Astrocyte (in vitro differentiated cells and primary cell): ENCODE measurements around the gene CTTN. TPM values are rescaled to one million over a fixed set of nuclear protein-coding genes. Genes with fewer than 3 reads are reported as not detected.

Source experiments
- DNase-seq: peaks from one replicate; pipeline ENCODE4 v3.0.0-alpha.2; 2010; ENCODE audit warnings: low read depth
- FAIRE-seq: peaks from 2 replicates; lab custom pipeline; 2011; peaks lifted over from hg19 to GRCh38; lab: Jason Lieb, UNC
- H2AFZ ChIP-seq: 2 replicates; pipeline ENCODE4 v1.6.0; 2012; ENCODE audit warnings: low read depth, low read length, inconsistent platforms
- H3K27ac ChIP-seq: 2 replicates; pipeline ENCODE4 v1.5.1; 2011; ENCODE audit warnings: low read depth, low read length, inconsistent platforms
- H3K27me3 ChIP-seq: 2 replicates; pipeline ENCODE4 v1.6.0; 2011; ENCODE audit warnings: low read length, inconsistent platforms; ENCODE audit not compliant: insufficient read depth
- H3K36me3 ChIP-seq: 2 replicates; pipeline ENCODE4 v1.5.1; 2011; ENCODE audit warnings: low read length, inconsistent platforms; ENCODE audit not compliant: insufficient read depth
- H3K4me1 ChIP-seq: 2 replicates; pipeline ENCODE4 v1.5.1; 2011; ENCODE audit warnings: low read length, inconsistent platforms; ENCODE audit not compliant: insufficient read depth
- H3K4me2 ChIP-seq: 2 replicates; pipeline ENCODE4 v1.6.0; 2012; ENCODE audit warnings: low read length, inconsistent platforms
- H3K4me3 ChIP-seq: 2 replicates; pipeline ENCODE4 v1.5.1; 2011; ENCODE audit warnings: low read depth, mild to moderate bottlenecking, low read length, inconsistent platforms; ENCODE audit not compliant: insufficient read depth
- H3K79me2 ChIP-seq: 2 replicates; pipeline ENCODE4 v1.6.0; 2012; ENCODE audit warnings: mild to moderate bottlenecking, low read length, inconsistent platforms; ENCODE audit not compliant: insufficient read depth
- H3K9ac ChIP-seq: 2 replicates; pipeline ENCODE4 v1.6.0; 2012; ENCODE audit warnings: mild to moderate bottlenecking, low read length, inconsistent platforms
- H3K9me3 ChIP-seq: 2 replicates; pipeline ENCODE4 v1.5.1; 2012; ENCODE audit warnings: low read depth, mild to moderate bottlenecking, low read length, inconsistent platforms; ENCODE audit not compliant: insufficient read depth
- H4K20me1 ChIP-seq: 2 replicates; pipeline ENCODE4 v1.6.0; 2012; ENCODE audit warnings: low read length, inconsistent platforms; ENCODE audit not compliant: insufficient read depth
- H3K27ac Mint-ChIP-seq: one replicate; pipeline ENCODE4 v1.8.0; 2021; ENCODE audit warnings: mild to moderate bottlenecking, mixed read lengths; ENCODE audit not compliant: unreplicated experiment
- H3K27me3 Mint-ChIP-seq: one replicate; pipeline ENCODE4 v1.8.0; 2021; ENCODE audit warnings: low read depth, mixed read lengths; ENCODE audit not compliant: unreplicated experiment
- H3K36me3 Mint-ChIP-seq: one replicate; pipeline ENCODE4 v1.8.0; 2021; ENCODE audit warnings: low read depth, mixed read lengths; ENCODE audit not compliant: unreplicated experiment
- H3K4me1 Mint-ChIP-seq: one replicate; pipeline ENCODE4 v1.8.0; 2021; ENCODE audit warnings: low read depth, mixed read lengths; ENCODE audit not compliant: unreplicated experiment
- H3K4me3 Mint-ChIP-seq: one replicate; pipeline ENCODE4 v1.8.0; 2021; ENCODE audit warnings: mild to moderate bottlenecking, moderate library complexity, mixed read lengths; ENCODE audit not compliant: unreplicated experiment
- H3K9me3 Mint-ChIP-seq: one replicate; pipeline ENCODE4 v1.8.0; 2021; ENCODE audit warnings: mild to moderate bottlenecking, mixed read lengths; ENCODE audit not compliant: unreplicated experiment
- CTCF ChIP-seq: IDR thresholded peaks from 2 replicates; pipeline ENCODE4 v1.5.1; 2011; ENCODE audit warnings: low read depth, mild to moderate bottlenecking, inconsistent platforms, low read length, moderate library complexity; ENCODE audit not compliant: insufficient read depth
- EZH2 ChIP-seq: IDR thresholded peaks from 2 replicates; pipeline ENCODE4 v1.6.1; 2012; ENCODE audit warnings: mild to moderate bottlenecking, low read length, inconsistent platforms; ENCODE audit not compliant: insufficient read depth
- total RNA-seq: library from RNA; stranded (reverse); gene quantifications from 2 replicates; pipeline ENCODE4 v1.2.1, GENCODE V29; 2021

Gene CTTN
- total RNA-seq, 1 donor from 2014 or later, result 344 TPM

- Histone ChIP-seq H3K9me3 (no peaks in the 10 kb centered on the region), H4K20me1 (peaks cover 34% of the 10 kb centered on the region), H3K4me1 (no peaks in the 10 kb centered on the region), H3K9ac (no peak overlapping the region), H3K4me2 (no peak overlapping the region), H3K4me3 (no peak overlapping the region), H3K79me2 (no peaks in the 10 kb centered on the region), H3K27me3 (no peaks in the 10 kb centered on the region), H2AFZ (no peak overlapping the region), H3K27ac (no peak overlapping the region), H3K36me3 (peaks cover 55% of the 10 kb centered on the region)
- H3K36me3 Mint-ChIP-seq, result peaks cover 14% of the 10 kb centered on the region
- H3K9me3 Mint-ChIP-seq, result no peaks in the 10 kb centered on the region
- TF ChIP-seq CTCF (no peak), EZH2 (no peak)
- H3K4me1 Mint-ChIP-seq, result no peaks in the 10 kb centered on the region
- DNase-seq, result no peak
- no peak overlapping the region for H3K4me3 Mint-ChIP-seq
- no peaks in the 10 kb centered on the region for H3K27me3 Mint-ChIP-seq
- FAIRE-seq, result no peak
- H3K27ac Mint-ChIP-seq, result no peak overlapping the region
Observed at GRCh38 chr11:70353900-70354568, 44.3 kb upstream of the CTTN start.

GRCh38 chr11:70354629-70355028, 43.7 kb upstream of the CTTN start:
- Histone ChIP-seq H3K4me3 (no peak overlapping the region), H3K4me1 (no peaks in the 10 kb centered on the region), H3K9ac (no peak overlapping the region), H3K36me3 (peaks cover 52% of the 10 kb centered on the region), H3K27ac (no peak overlapping the region), H4K20me1 (peaks cover 34% of the 10 kb centered on the region), H3K4me2 (no peak overlapping the region), H3K9me3 (no peaks in the 10 kb centered on the region), H2AFZ (no peak overlapping the region), H3K27me3 (no peaks in the 10 kb centered on the region), H3K79me2 (no peaks in the 10 kb centered on the region)
- FAIRE-seq (no peak), DNase-seq (no peak)
- Mint-ChIP-seq H3K27me3 (no peaks in the 10 kb centered on the region), H3K27ac (no peak overlapping the region), H3K4me3 (no peak overlapping the region), H3K9me3 (no peaks in the 10 kb centered on the region), H3K36me3 (peaks cover 16% of the 10 kb centered on the region), H3K4me1 (no peaks in the 10 kb centered on the region)
- TF ChIP-seq CTCF, result no peak
- no peak for TF ChIP-seq EZH2

- no peak overlapping the region for H3K4me3 Mint-ChIP-seq
- no peaks in the 10 kb centered on the region for H3K27me3 Mint-ChIP-seq
- H3K4me1 Mint-ChIP-seq, result no peaks in the 10 kb centered on the region
- no peaks in the 10 kb centered on the region for H3K9me3 Mint-ChIP-seq
- Histone ChIP-seq H3K9me3 (no peaks in the 10 kb centered on the region), H3K4me2 (no peak overlapping the region), H3K79me2 (no peaks in the 10 kb centered on the region), H4K20me1 (peaks cover 25% of the 10 kb centered on the region), H3K36me3 (peaks cover 55% of the 10 kb centered on the region), H3K4me3 (no peak overlapping the region), H3K27me3 (no peaks in the 10 kb centered on the region), H3K9ac (no peak overlapping the region), H2AFZ (no peak overlapping the region), H3K27ac (no peak overlapping the region), H3K4me1 (no peaks in the 10 kb centered on the region)
- FAIRE-seq (no peak), DNase-seq (no peak)
- no peak overlapping the region for H3K27ac Mint-ChIP-seq
- peaks cover 23% of the 10 kb centered on the region for H3K36me3 Mint-ChIP-seq
- TF ChIP-seq EZH2 (no peak), CTCF (no peak)
Observed at GRCh38 chr11:70358753-70359152, 39.6 kb upstream of the CTTN start.
